Measurements from ENCODE around the gene FCGR3A.

DNA sequence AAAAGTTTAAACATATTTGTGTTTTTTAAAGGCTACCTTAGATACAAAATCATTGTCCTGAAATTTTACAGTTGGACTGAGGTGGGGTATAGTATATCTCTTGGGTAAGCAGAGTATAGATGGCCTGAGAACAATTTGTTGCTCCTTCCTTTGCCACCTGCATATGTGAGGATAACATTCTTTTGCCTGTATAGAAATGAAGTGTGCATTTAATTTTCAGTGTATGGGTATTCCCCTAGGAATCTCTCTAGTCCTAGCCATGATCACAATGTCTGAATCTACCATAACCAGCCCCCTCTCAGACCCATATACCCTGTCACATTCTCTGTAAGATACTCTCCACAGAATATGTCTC, 46.2 kb downstream of the FCGR3A start:
- TF ChIP-seq EP300 (IDR thresholded peaks at IDR 0.05): no peak
- TF ChIP-seq, protein P1, sequence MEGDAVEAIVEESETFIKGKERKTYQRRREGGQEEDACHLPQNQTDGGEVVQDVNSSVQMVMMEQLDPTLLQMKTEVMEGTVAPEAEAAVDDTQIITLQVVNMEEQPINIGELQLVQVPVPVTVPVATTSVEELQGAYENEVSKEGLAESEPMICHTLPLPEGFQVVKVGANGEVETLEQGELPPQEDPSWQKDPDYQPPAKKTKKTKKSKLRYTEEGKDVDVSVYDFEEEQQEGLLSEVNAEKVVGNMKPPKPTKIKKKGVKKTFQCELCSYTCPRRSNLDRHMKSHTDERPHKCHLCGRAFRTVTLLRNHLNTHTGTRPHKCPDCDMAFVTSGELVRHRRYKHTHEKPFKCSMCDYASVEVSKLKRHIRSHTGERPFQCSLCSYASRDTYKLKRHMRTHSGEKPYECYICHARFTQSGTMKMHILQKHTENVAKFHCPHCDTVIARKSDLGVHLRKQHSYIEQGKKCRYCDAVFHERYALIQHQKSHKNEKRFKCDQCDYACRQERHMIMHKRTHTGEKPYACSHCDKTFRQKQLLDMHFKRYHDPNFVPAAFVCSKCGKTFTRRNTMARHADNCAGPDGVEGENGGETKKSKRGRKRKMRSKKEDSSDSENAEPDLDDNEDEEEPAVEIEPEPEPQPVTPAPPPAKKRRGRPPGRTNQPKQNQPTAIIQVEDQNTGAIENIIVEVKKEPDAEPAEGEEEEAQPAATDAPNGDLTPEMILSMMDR (IDR thresholded peaks at IDR 0.05): no peak
- TF ChIP-seq POLR2A (IDR thresholded peaks at IDR 0.05; ENCODE audit: low read depth): no peak
- TF ChIP-seq POLR2AphosphoS5 (IDR thresholded peaks at IDR 0.05): no peak
